CD14-positive monocyte (primary cell): Measurements from ENCODE around the gene ZNG1E. TPM values are rescaled to one million over a fixed set of nuclear protein-coding genes. Genes with fewer than 3 reads are reported as not detected.
"Not testable (repeated sequence)": the region's sequence is repeated elsewhere in the genome, so short reads cannot be mapped to it uniquely, and the experiment has no call there.

Experiments used
- DNase-seq, 3 donors: peaks; one replicate each; pipeline ENCODE4 v3.0.0-alpha.2; 2011 to 2022
- H2AFZ ChIP-seq: 2 replicates; pipeline ENCODE4 v1.6.0; 2012; ENCODE audit warnings: mild to moderate bottlenecking, low read depth, low read length, inconsistent platforms; ENCODE audit not compliant: insufficient read depth, poor library complexity, severe bottlenecking
- H3K27ac ChIP-seq, 2 donors: 1 replicate in 1 of 2; 2 replicates in 1 of 2; pipeline ENCODE4 v1.5.1; 2012 to 2013; ENCODE audit warnings: low read length in 2 of 2, control low read depth in 1 of 2, inconsistent platforms in 1 of 2, low read depth in 1 of 2, mild to moderate bottlenecking in 1 of 2
- H3K27me3 ChIP-seq, 2 donors: one replicate each; pipeline versions ENCODE4 v1.6.0 to v1.6.1; 2011 to 2013; ENCODE audit warnings: low read length in 2 of 2; ENCODE audit not compliant: control insufficient read depth in 2 of 2, insufficient read depth in 2 of 2
- H3K36me3 ChIP-seq, 2 donors: replicated peaks in 1 of 2; 1 replicate in 1 of 2; 2 replicates in 1 of 2; pipeline versions ENCODE4 v1.5.1 to v1.6.1; 2012 to 2013; ENCODE audit warnings: low read length in 2 of 2, control low read depth in 1 of 2, inconsistent platforms in 1 of 2, mild to moderate bottlenecking in 1 of 2; ENCODE audit not compliant: insufficient read depth in 2 of 2, control insufficient read depth in 1 of 2
- H3K4me1 ChIP-seq, 2 donors: 1 replicate in 1 of 2; 2 replicates in 1 of 2; pipeline versions ENCODE4 v1.5.1 to v1.6.1; 2012 to 2013; ENCODE audit warnings: low read length in 2 of 2, control low read depth in 1 of 2, inconsistent platforms in 1 of 2, mild to moderate bottlenecking in 1 of 2, moderate library complexity in 1 of 2; ENCODE audit not compliant: insufficient read depth in 2 of 2, control insufficient read depth in 1 of 2
- H3K4me2 ChIP-seq: replicated peaks from 2 replicates; pipeline ENCODE3; 2012; ENCODE audit warnings: low read length, moderate library complexity, mild to moderate bottlenecking; ENCODE audit not compliant: poor library complexity, severe bottlenecking; ENCODE audit errors: extremely low read depth
- H3K4me3 ChIP-seq, 3 experiments: fragments of 200-600 bp in 1 of 3; sonication (generic) in 1 of 3; replicated peaks in 1 of 3; 1 replicate in 2 of 3; 2 replicates in 1 of 3; pipeline ENCODE4 v1.5.1; 2011 to 2013; ENCODE audit warnings: low read length in 3 of 3, mild to moderate bottlenecking in 3 of 3, control low read depth in 2 of 3, low read depth in 2 of 3, inconsistent platforms in 1 of 3, moderate library complexity in 1 of 3
- H3K79me2 ChIP-seq: 2 replicates; pipeline ENCODE4 v1.6.0; 2012; ENCODE audit warnings: mild to moderate bottlenecking, control low read depth, inconsistent platforms, low read length, moderate library complexity; ENCODE audit not compliant: insufficient read depth
- H3K9ac ChIP-seq: 2 replicates; pipeline ENCODE4 v1.6.0; 2017; ENCODE audit warnings: low read length, mild to moderate bottlenecking; ENCODE audit not compliant: insufficient read depth, poor library complexity, severe bottlenecking
- H3K9me3 ChIP-seq, 2 donors: replicated peaks in 1 of 2; 1 replicate in 1 of 2; 2 replicates in 1 of 2; pipeline versions ENCODE4 v1.5.1 to v1.6.1; 2012 to 2013; ENCODE audit warnings: low read length in 2 of 2, control low read depth in 1 of 2; ENCODE audit not compliant: control insufficient read depth in 1 of 2, insufficient read depth in 1 of 2
- H4K20me1 ChIP-seq: 2 replicates; pipeline ENCODE4 v1.6.0; 2012; ENCODE audit warnings: mild to moderate bottlenecking, low read length, control low read depth, moderate library complexity; ENCODE audit not compliant: insufficient read depth
- H3K27ac Mint-ChIP-seq, 7 donors: one replicate each; pipeline ENCODE4 v1.8.0; 2020; ENCODE audit warnings: mild to moderate bottlenecking in 7 of 7, mixed read lengths in 7 of 7, moderate library complexity in 6 of 7, inconsistent platforms in 2 of 7
- H3K27me3 Mint-ChIP-seq, 3 donors: one replicate each; pipeline ENCODE4 v1.8.0; 2021 to 2022; ENCODE audit warnings: low read depth in 3 of 3, mild to moderate bottlenecking in 3 of 3, mixed read lengths in 3 of 3, moderate library complexity in 3 of 3, inconsistent platforms in 1 of 3
- H3K36me3 Mint-ChIP-seq, 2 donors: one replicate each; pipeline ENCODE4 v1.8.0; 2020; ENCODE audit warnings: mixed read lengths in 2 of 2, inconsistent platforms in 1 of 2, mild to moderate bottlenecking in 1 of 2
- H3K4me1 Mint-ChIP-seq: one replicate; pipeline ENCODE4 v1.8.0; 2020; ENCODE audit warnings: mild to moderate bottlenecking, mixed read lengths
- H3K4me3 Mint-ChIP-seq, 2 donors: one replicate each; pipeline ENCODE4 v1.8.0; 2020; ENCODE audit warnings: mild to moderate bottlenecking in 2 of 2, mixed read lengths in 2 of 2, moderate library complexity in 1 of 2
- H3K9me3 Mint-ChIP-seq, 7 donors: one replicate each; pipeline ENCODE4 v1.8.0; 2020 to 2022; ENCODE audit warnings: mixed read lengths in 7 of 7, mild to moderate bottlenecking in 6 of 7, moderate library complexity in 6 of 7, inconsistent platforms in 2 of 7
- CTCF ChIP-seq: fragments of 200-600 bp; IDR thresholded peaks from one replicate; pipeline ENCODE4 v1.8.0; 2022; ENCODE audit warnings: antibody characterized with exemption, mild to moderate bottlenecking
- WGBS: methylation state at CpG from one replicate; pipeline ENCODE4 v1.1.5; 2013; ENCODE audit warnings: missing lambda C conversion rate; ENCODE audit not compliant: insufficient coverage; 5-methylcytosine and 5-hydroxymethylcytosine counted together
- intact Hi-C, 2 donors: fragments of 100-400 bp; cut with micrococcal nuclease; formaldehyde crosslinking; loops; one replicate each; pipeline versions ENCODE4 v1.15.0 to v1.15.1; 2023
- polyA plus RNA-seq, 3 donors: library from polyadenylated mRNA; depleted of rRNA in 1 of 3; unstranded in 2 of 3; stranded (reverse) in 1 of 3; fragments of 300-500 nt in 2 of 3; fragments of >200 nt in 1 of 3; fragmentation: Illumina TruSeq in 2 of 3; gene quantifications; 1 replicate in 2 of 3; 2 replicates in 1 of 3; pipeline ENCODE4 v1.2.3, GENCODE V29; 2012 to 2021

The ZNG1E gene
- polyA plus RNA-seq, 3 donors = 27.8 to 37.3 (median 36.8) TPM

- H3K9me3 Mint-ChIP-seq, H3K36me3 ChIP-seq, H3K4me2 ChIP-seq, H3K27me3 ChIP-seq, H3K27me3 Mint-ChIP-seq, intact Hi-C loops, H3K27ac ChIP-seq, H3K9ac ChIP-seq, DNase-seq, H4K20me1 ChIP-seq, H3K4me1 Mint-ChIP-seq, H2AFZ ChIP-seq, H3K79me2 ChIP-seq, H3K4me3 ChIP-seq, H3K4me3 Mint-ChIP-seq, H3K9me3 ChIP-seq, H3K36me3 Mint-ChIP-seq, H3K4me1 ChIP-seq, H3K27ac Mint-ChIP-seq: not testable (repeated sequence)
- TF ChIP-seq CTCF = peak; percentile 27
- no CpG with 5 or more reads among the region's 3 CpGs for WGBS
Observed at GRCh38 chr9:65678533-65678932, 2.8 kb downstream of the ZNG1E start.

- H3K27ac Mint-ChIP-seq, H3K79me2 ChIP-seq, H3K9me3 ChIP-seq, H3K27ac ChIP-seq, H3K4me3 Mint-ChIP-seq, H2AFZ ChIP-seq, H3K4me1 ChIP-seq, H3K9me3 Mint-ChIP-seq, DNase-seq, H3K36me3 Mint-ChIP-seq, H4K20me1 ChIP-seq, intact Hi-C loops, H3K4me3 ChIP-seq, H3K27me3 ChIP-seq, H3K36me3 ChIP-seq, H3K4me2 ChIP-seq, H3K4me1 Mint-ChIP-seq, H3K9ac ChIP-seq, H3K27me3 Mint-ChIP-seq: not testable (repeated sequence)
- WGBS = no CpG with 5 or more reads among the region's 2 CpGs
Observed at GRCh38 chr9:65703550-65703949, 27.8 kb downstream of the ZNG1E start.

GRCh38 chr9:65714445-65714844, 38.7 kb downstream of the ZNG1E start:
- H3K9ac ChIP-seq, H4K20me1 ChIP-seq, H3K4me1 Mint-ChIP-seq, H3K4me3 Mint-ChIP-seq, H3K27ac ChIP-seq, H3K79me2 ChIP-seq, H3K27ac Mint-ChIP-seq, H3K27me3 ChIP-seq, H3K36me3 ChIP-seq, H3K36me3 Mint-ChIP-seq, H3K4me1 ChIP-seq, H3K9me3 Mint-ChIP-seq, intact Hi-C loops, H3K27me3 Mint-ChIP-seq, H3K9me3 ChIP-seq, H3K4me3 ChIP-seq, H3K4me2 ChIP-seq, DNase-seq, H2AFZ ChIP-seq: not testable (repeated sequence)
- no CpG with 5 or more reads among the region's 5 CpGs for WGBS

- H3K27me3 Mint-ChIP-seq = peaks cover 10 to 15% (median 13%) of the 10 kb centered on the region in 3 donors
Observed at GRCh38 chr9:65737096-65737564, 61.4 kb downstream of the ZNG1E start, which contains the start of gene FOXD4L4. FOXD4L4 (plus strand) TSS chr9:65737146; CDS start chr9:65737146, 0 bp downstream.

More at GRCh38 chr9:65737096-65737564, 61.4 kb downstream of the ZNG1E start, which contains the start of gene FOXD4L4:
- H3K79me2 ChIP-seq, H3K36me3 ChIP-seq, H3K9me3 ChIP-seq, intact Hi-C loops, H3K27me3 ChIP-seq, H3K4me1 Mint-ChIP-seq, H3K4me3 ChIP-seq, H3K36me3 Mint-ChIP-seq, DNase-seq, H3K4me1 ChIP-seq, H2AFZ ChIP-seq, H3K9ac ChIP-seq, H3K27ac ChIP-seq, H4K20me1 ChIP-seq, H3K27ac Mint-ChIP-seq, H3K4me2 ChIP-seq, H3K9me3 Mint-ChIP-seq: not testable (repeated sequence)
- peak within 1 kb of the TSS in 1 of 2 donors; percentile 21 for H3K4me3 Mint-ChIP-seq
- WGBS = no CpG with 5 or more reads among the region's 38 CpGs
